Neuronal stem cell (in vitro differentiated cells): ENCODE measurements around the gene HNF1B.
A peak's percentile ranks its signal among the peaks of the same experiment; 100 is the strongest.

Source experiments
- DNase-seq: peaks from one replicate; pipeline ENCODE4 v3.0.0-alpha.2; 2013; ENCODE audit warnings: low spot score
- H2AFZ ChIP-seq: one replicate; pipeline ENCODE4 v1.6.1; 2013; ENCODE audit warnings: mild to moderate bottlenecking, low read length, inconsistent platforms
- H2AK5ac ChIP-seq: 2 replicates; pipeline ENCODE4 v1.6.1; 2013; ENCODE audit warnings: low read depth, mild to moderate bottlenecking, inconsistent platforms, low read length, moderate library complexity, mixed read lengths
- H2BK120ac ChIP-seq: 2 replicates; pipeline ENCODE4 v1.6.1; 2013; ENCODE audit warnings: low read depth, mild to moderate bottlenecking, inconsistent platforms, low read length, moderate library complexity, mixed read lengths
- H2BK12ac ChIP-seq: one replicate; pipeline ENCODE4 v1.6.1; 2013; ENCODE audit warnings: low read length, inconsistent platforms
- H2BK15ac ChIP-seq: 2 replicates; pipeline ENCODE4 v1.6.1; 2013; ENCODE audit warnings: mild to moderate bottlenecking, low read length, inconsistent platforms, mixed read lengths
- H2BK5ac ChIP-seq: one replicate; pipeline ENCODE4 v1.6.1; 2013; ENCODE audit warnings: inconsistent platforms, mild to moderate bottlenecking, low read length, moderate library complexity
- H3K14ac ChIP-seq: one replicate; pipeline ENCODE4 v1.6.1; 2013; ENCODE audit warnings: low read length, inconsistent platforms
- H3K18ac ChIP-seq: 2 replicates; pipeline ENCODE4 v1.6.1; 2013; ENCODE audit warnings: low read length, inconsistent platforms
- H3K23ac ChIP-seq: 2 replicates; pipeline ENCODE4 v1.6.1; 2013; ENCODE audit warnings: low read depth, mild to moderate bottlenecking, mixed read lengths, low read length, inconsistent platforms; ENCODE audit not compliant: poor library complexity
- H3K27ac ChIP-seq: replicated peaks from 3 replicates; pipeline ENCODE4 v1.5.1; 2013; ENCODE audit warnings: low read length, inconsistent platforms
- H3K27me3 ChIP-seq, 3 experiments: 2 replicates each; pipeline ENCODE4 v1.6.1; 2013; ENCODE audit warnings: low read length in 3 of 3, mild to moderate bottlenecking in 2 of 3, inconsistent platforms in 1 of 3, low read depth in 1 of 3, mixed read lengths in 1 of 3, moderate library complexity in 1 of 3; ENCODE audit not compliant: control insufficient read depth in 3 of 3, insufficient read depth in 3 of 3
- H3K36me3 ChIP-seq, 2 donors: replicated peaks in 1 of 2; 2 replicates each; pipeline ENCODE4 v1.6.1; 2013; ENCODE audit warnings: low read length in 2 of 2; ENCODE audit not compliant: control insufficient read depth in 2 of 2, insufficient read depth in 2 of 2
- H3K4ac ChIP-seq: 2 replicates; pipeline ENCODE4 v1.6.1; 2013; ENCODE audit warnings: inconsistent platforms, mild to moderate bottlenecking, low read length, moderate library complexity
- H3K4me1 ChIP-seq, 2 donors: 1 replicate in 1 of 2; 2 replicates in 1 of 2; pipeline ENCODE4 v1.6.1; 2013; ENCODE audit warnings: low read length in 2 of 2, low read depth in 1 of 2; ENCODE audit not compliant: control insufficient read depth in 2 of 2, insufficient read depth in 1 of 2
- H3K4me2 ChIP-seq: one replicate; pipeline ENCODE4 v1.6.1; 2013; ENCODE audit warnings: mild to moderate bottlenecking, low read length, inconsistent platforms; ENCODE audit not compliant: insufficient read depth, poor library complexity, severe bottlenecking
- H3K4me3 ChIP-seq, 2 donors: 2 replicates each; pipeline ENCODE4 v1.5.1; 2013; ENCODE audit warnings: low read length in 2 of 2, mild to moderate bottlenecking in 2 of 2, inconsistent platforms in 1 of 2, moderate library complexity in 1 of 2
- H3K79me1 ChIP-seq: one replicate; pipeline ENCODE4 v1.6.1; 2013; ENCODE audit warnings: low read depth, mild to moderate bottlenecking, inconsistent platforms, low read length, moderate library complexity
- H3K9ac ChIP-seq: one replicate; pipeline ENCODE4 v1.6.1; 2013; ENCODE audit warnings: mild to moderate bottlenecking, low read depth, low read length, inconsistent platforms; ENCODE audit not compliant: poor library complexity
- H3K9me3 ChIP-seq, 2 donors: replicated peaks in 1 of 2; 2 replicates each; pipeline versions ENCODE3 to v1.6.1; 2013; ENCODE audit warnings: low read length in 2 of 2, mild to moderate bottlenecking in 2 of 2, inconsistent platforms in 1 of 2, low read depth in 1 of 2, mixed read lengths in 1 of 2, moderate library complexity in 1 of 2; ENCODE audit not compliant: control insufficient read depth in 2 of 2, insufficient read depth in 1 of 2
- H4K8ac ChIP-seq: one replicate; pipeline ENCODE4 v1.6.1; 2013; ENCODE audit warnings: low read depth, mild to moderate bottlenecking, inconsistent platforms, low read length, moderate library complexity
- H4K91ac ChIP-seq: one replicate; pipeline ENCODE4 v1.6.1; 2013; ENCODE audit warnings: low read length, low read depth, mild to moderate bottlenecking, inconsistent platforms; ENCODE audit not compliant: poor library complexity
- WGBS, 2 donors: extraction: QIAGEN DNeasy Blood & Tissue Kit; methylation state at CpG; one replicate each; pipeline ENCODE4 v1.1.7; 2013; ENCODE audit warnings: missing lambda C conversion rate in 2 of 2, mixed read lengths in 1 of 2; ENCODE audit not compliant: insufficient read length in 2 of 2, insufficient replicate concordance in 1 of 2; ENCODE audit errors: extremely low coverage in 2 of 2; 5-methylcytosine and 5-hydroxymethylcytosine counted together

The HNF1B gene

GRCh38 chr17:37755455-37755854, 10.6 kb upstream of the HNF1B start:
- H2AK5ac ChIP-seq, result no peak overlapping the region
- H2BK12ac ChIP-seq, result no peak overlapping the region
- no peak overlapping the region for H3K27ac ChIP-seq
- H2AFZ ChIP-seq, result no peak overlapping the region
- H3K4me2 ChIP-seq, result no peak overlapping the region
- H2BK15ac ChIP-seq, result no peak overlapping the region
- H3K18ac ChIP-seq, result peak overlapping the region; percentile 20
- WGBS, 2 donors, result no CpG with 5 or more reads among the region's 4 CpGs
- H3K9me3 ChIP-seq, result no peaks in the 10 kb centered on the region
- no peak overlapping the region for H3K14ac ChIP-seq
- no peak overlapping the region for H4K8ac ChIP-seq
- H2BK5ac ChIP-seq, result no peak overlapping the region
- no peak for DNase-seq
- H3K9ac ChIP-seq, result no peak overlapping the region
- H2BK120ac ChIP-seq, result no peak overlapping the region
- H3K4ac ChIP-seq, result no peak overlapping the region
- H3K23ac ChIP-seq, result peak overlapping the region; percentile 85
- no peaks in the 10 kb centered on the region for H3K4me1 ChIP-seq
- H3K4me3 ChIP-seq, result peak overlapping the region in 1 of 2 donors; percentile 6
- H3K27me3 ChIP-seq, result peaks cover 0 to 41% (median 0%) of the 10 kb centered on the region in 3 experiments
- no peaks in the 10 kb centered on the region for H3K79me1 ChIP-seq
- H4K91ac ChIP-seq, result no peak overlapping the region
- no peaks in the 10 kb centered on the region for H3K36me3 ChIP-seq

- Histone ChIP-seq H3K79me1 (no peaks in the 10 kb centered on the region), H3K23ac (no peak overlapping the region), H2BK15ac (no peak overlapping the region), H3K4ac (no peak overlapping the region), H3K14ac (no peak overlapping the region), H3K4me3 (no peak overlapping the region), H3K27ac (no peak overlapping the region), H3K18ac (no peak overlapping the region), H3K9ac (no peak overlapping the region), H3K36me3 (no peaks in the 10 kb centered on the region), H2BK120ac (no peak overlapping the region), H3K27me3 (peaks cover 0 to 44% (median 0%) of the 10 kb centered on the region in 3 experiments), H2AK5ac (no peak overlapping the region), H4K8ac (no peak overlapping the region), H3K9me3 (no peaks in the 10 kb centered on the region), H2BK12ac (no peak overlapping the region), H3K4me2 (no peak overlapping the region), H3K4me1 (no peaks in the 10 kb centered on the region), H4K91ac (no peak overlapping the region), H2AFZ (no peak overlapping the region), H2BK5ac (no peak overlapping the region)
- DNase-seq, result no peak
- WGBS, 2 donors, result no CpG with 5 or more reads among the region's 5 CpGs
Observed at GRCh38 chr17:37754363-37754762, 9.5 kb upstream of the HNF1B start.

GRCh38 chr17:37752482-37752881, 7.6 kb upstream of the HNF1B start:
- no peak for DNase-seq
- no peaks in the 10 kb centered on the region for H3K4me1 ChIP-seq
- no peak overlapping the region for H3K18ac ChIP-seq
- no peak overlapping the region for H2AFZ ChIP-seq
- H3K4ac ChIP-seq, result no peak overlapping the region
- no peaks in the 10 kb centered on the region for H3K79me1 ChIP-seq
- H3K4me3 ChIP-seq, result no peak overlapping the region
- H3K27ac ChIP-seq, result no peak overlapping the region
- H3K23ac ChIP-seq, result no peak overlapping the region
- no CpG with 5 or more reads among the region's 5 CpGs for WGBS, 2 donors
- H3K27me3 ChIP-seq, result peaks cover 0 to 60% (median 15%) of the 10 kb centered on the region in 3 experiments
- H3K14ac ChIP-seq, result no peak overlapping the region
- H2AK5ac ChIP-seq, result no peak overlapping the region
- no peaks in the 10 kb centered on the region for H3K36me3 ChIP-seq
- no peak overlapping the region for H2BK120ac ChIP-seq
- no peak overlapping the region for H2BK15ac ChIP-seq
- no peak overlapping the region for H4K91ac ChIP-seq
- H3K9me3 ChIP-seq, result no peaks in the 10 kb centered on the region
- H4K8ac ChIP-seq, result no peak overlapping the region
- H2BK12ac ChIP-seq, result no peak overlapping the region
- H3K4me2 ChIP-seq, result no peak overlapping the region
- no peak overlapping the region for H2BK5ac ChIP-seq
- no peak overlapping the region for H3K9ac ChIP-seq

- H3K4me3 ChIP-seq, result no peak overlapping the region
- no peaks in the 10 kb centered on the region for H3K36me3 ChIP-seq
- H2AFZ ChIP-seq, result no peak overlapping the region
- H3K27me3 ChIP-seq, result peaks cover 8 to 76% (median 31%) of the 10 kb centered on the region in 3 experiments
- no peak overlapping the region for H2BK12ac ChIP-seq
- no peaks in the 10 kb centered on the region for H3K4me1 ChIP-seq
- H4K8ac ChIP-seq, result no peak overlapping the region
- H3K4me2 ChIP-seq, result no peak overlapping the region
- no peak overlapping the region for H2AK5ac ChIP-seq
- no peak overlapping the region for H3K18ac ChIP-seq
- no peak overlapping the region for H3K14ac ChIP-seq
- H3K23ac ChIP-seq, result no peak overlapping the region
- no peak overlapping the region for H2BK15ac ChIP-seq
- DNase-seq, result no peak
- H3K79me1 ChIP-seq, result no peaks in the 10 kb centered on the region
- no peak overlapping the region for H4K91ac ChIP-seq
- WGBS, 2 donors, result no CpG with 5 or more reads among the region's 10 CpGs
- no peak overlapping the region for H3K27ac ChIP-seq
- no peak overlapping the region for H3K9ac ChIP-seq
- no peak overlapping the region for H2BK120ac ChIP-seq
- no peak overlapping the region for H2BK5ac ChIP-seq
- peaks cover 0 to 3% of the 10 kb centered on the region in 2 donors for H3K9me3 ChIP-seq
- no peak overlapping the region for H3K4ac ChIP-seq
Observed at GRCh38 chr17:37750768-37751475, 6.1 kb upstream of the HNF1B start.
